GM23248 (cell line): ENCODE results near the gene DCLK2. TPM values are rescaled to one million over a fixed set of nuclear protein-coding genes. Genes with fewer than 3 reads are reported as not detected.

Source experiments
- DNase-seq: peaks from one replicate; pipeline ENCODE4 v3.0.0-alpha.2; 2015
- H2AFZ ChIP-seq: fragments of 200-600 bp; sonication (generic); 2 replicates; pipeline ENCODE4 v1.6.1; 2016; ENCODE audit warnings: antibody characterized with exemption
- H3F3A ChIP-seq: fragments of 200-600 bp; sonication (generic); 2 replicates; pipeline ENCODE4 v1.6.1; 2016; ENCODE audit warnings: mild to moderate bottlenecking, antibody characterized with exemption, mixed run types; ENCODE audit not compliant: insufficient read depth
- H3K27ac ChIP-seq: fragments of 200-600 bp; sonication (generic); 2 replicates; pipeline ENCODE4 v1.5.1; 2016; ENCODE audit warnings: mild to moderate bottlenecking
- H3K27me3 ChIP-seq: fragments of 200-600 bp; sonication (generic); replicated peaks from 2 replicates; pipeline ENCODE4 v1.6.1; 2016; ENCODE audit warnings: mild to moderate bottlenecking; ENCODE audit not compliant: insufficient read depth
- H3K36me3 ChIP-seq: fragments of 200-600 bp; sonication (generic); 2 replicates; pipeline ENCODE4 v1.6.1; 2016; ENCODE audit warnings: low read depth, mild to moderate bottlenecking
- H3K4me1 ChIP-seq: fragments of 200-600 bp; sonication (generic); 2 replicates; pipeline ENCODE4 v1.6.1; 2016; ENCODE audit warnings: mild to moderate bottlenecking; ENCODE audit not compliant: insufficient read depth
- H3K4me2 ChIP-seq: fragments of 200-600 bp; sonication (generic); one replicate; pipeline ENCODE4 v1.6.1; 2016; ENCODE audit warnings: mild to moderate bottlenecking; ENCODE audit not compliant: unreplicated experiment
- H3K4me3 ChIP-seq: fragments of 200-600 bp; sonication (generic); 2 replicates; pipeline ENCODE4 v1.5.1; 2016; ENCODE audit warnings: mild to moderate bottlenecking
- H3K79me2 ChIP-seq: fragments of 200-600 bp; sonication (generic); 2 replicates; pipeline ENCODE4 v1.6.1; 2016; ENCODE audit warnings: mild to moderate bottlenecking; ENCODE audit not compliant: insufficient read depth
- H3K9ac ChIP-seq: fragments of 200-600 bp; sonication (generic); 2 replicates; pipeline ENCODE4 v1.6.1; 2016; ENCODE audit warnings: mild to moderate bottlenecking
- H3K9me2 ChIP-seq: fragments of 200-600 bp; sonication (generic); 2 replicates; pipeline ENCODE4 v1.6.1; 2016; ENCODE audit warnings: mixed run types, mild to moderate bottlenecking, moderate library complexity; ENCODE audit not compliant: insufficient read depth
- H3K9me3 ChIP-seq: fragments of 200-600 bp; sonication (generic); one replicate; pipeline ENCODE4 v1.6.1; 2017; ENCODE audit warnings: low read depth
- H4K20me1 ChIP-seq: fragments of 200-600 bp; sonication (generic); 2 replicates; pipeline ENCODE4 v1.6.0; 2016; ENCODE audit not compliant: insufficient read depth
- EZH2 ChIP-seq: fragments of 200-600 bp; sonication (generic); IDR thresholded peaks from 2 replicates; pipeline ENCODE4 v1.6.1; 2018; ENCODE audit warnings: antibody characterized with exemption, mild to moderate bottlenecking; ENCODE audit not compliant: insufficient read depth, poor library complexity, severe bottlenecking
- EZH2phosphoT487 ChIP-seq: fragments of 200-600 bp; sonication (generic); IDR thresholded peaks from 2 replicates; pipeline ENCODE4 v1.6.1; 2018; ENCODE audit warnings: antibody characterized with exemption, moderate library complexity, mild to moderate bottlenecking, low read depth; ENCODE audit not compliant: insufficient read depth
- WGBS, 2 experiments: methylation state at CpG; one replicate each; pipeline ENCODE4 v1.1.6; 2015 to 2017; ENCODE audit warnings: low lambda C conversion rate in 2 of 2, low coverage in 1 of 2; ENCODE audit errors: missing lambda C conversion rate in 2 of 2; 5-methylcytosine and 5-hydroxymethylcytosine counted together
- in situ Hi-C: fragments of 300-500 bp; cut with MboI; formaldehyde crosslinking; loops from 2 replicates; pipeline ENCODE4 v1.15.0; 2020
- polyA plus RNA-seq: library from polyadenylated mRNA; unstranded; fragments of >200 nt; fragmentation: Nextera tagmentation; extraction: Ambion mirVana; gene quantifications from 2 replicates; pipeline ENCODE4 v1.2.1, GENCODE V29; 2016
- small RNA-seq: library from RNA; depleted of rRNA; stranded (forward); fragments of <200 nt; gene quantifications from one replicate; pipeline ENCODE3, GENCODE V24; 2014; ENCODE audit warnings: low read depth, low replicate concordance
- total RNA-seq: library from RNA; depleted of rRNA; stranded (reverse); fragments of >200 nt; shearing (Covaris generic); gene quantifications from 2 replicates; pipeline ENCODE4 v1.2.3, GENCODE V29; 2014

DCLK2 gene
- total and polyA plus RNA-seq, 2 experiments from 2014 or later = 1.3 to 2.9 TPM

- no peak for DNase-seq
- Histone ChIP-seq H3K9ac (no peak overlapping the region), H2AFZ (no peak overlapping the region), H3K4me3 (no peak overlapping the region), H3K9me3 (no peaks in the 10 kb centered on the region), H3K36me3 (no peaks in the 10 kb centered on the region), H3K4me1 (peaks cover 19% of the 10 kb centered on the region), H4K20me1 (no peaks in the 10 kb centered on the region), H3K27ac (no peak overlapping the region), H3F3A (peaks cover 7% of the 10 kb centered on the region; the same call in 1 of the 2 replicates), H3K4me2 (no peak overlapping the region), H3K27me3 (no peaks in the 10 kb centered on the region), H3K9me2 (no peaks in the 10 kb centered on the region), H3K79me2 (no peaks in the 10 kb centered on the region)
- 90 to 94% methylated on average over 4 of the region's 4 CpGs for WGBS, 2 experiments
- in situ Hi-C loops = loop anchor here (5.0 to 10.0 kb wide), 2 partner anchors 295 to 567 kb away; no protein-coding TSS in a partner anchor
- no peak for TF ChIP-seq EZH2
- no peak for TF ChIP-seq EZH2phosphoT487
Observed at GRCh38 chr4:150299816-150300215, 221.6 kb downstream of the DCLK2 start.

- Histone ChIP-seq H3K27me3 (no peaks in the 10 kb centered on the region), H3K27ac (peak overlapping the region; percentile 23; the same call in 1 of the 2 replicates), H3K4me2 (peak overlapping the region; percentile 39), H4K20me1 (no peaks in the 10 kb centered on the region), H3K79me2 (no peaks in the 10 kb centered on the region), H3K9me2 (no peaks in the 10 kb centered on the region), H3K9ac (no peak overlapping the region), H3K9me3 (no peaks in the 10 kb centered on the region), H3K36me3 (no peaks in the 10 kb centered on the region), H2AFZ (no peak overlapping the region), H3K4me1 (peaks cover 36% of the 10 kb centered on the region), H3F3A (peaks cover 14% of the 10 kb centered on the region; the same call in 1 of the 2 replicates), H3K4me3 (no peak overlapping the region)
- peak; percentile 94 for DNase-seq
- WGBS, 2 experiments = 13 to 16% methylated on average over 4 of the region's 4 CpGs
- in situ Hi-C loops = loop anchor here (5.0 kb wide), 1 partner anchor 565 kb away; no protein-coding TSS in a partner anchor
- TF ChIP-seq EZH2 = no peak
- TF ChIP-seq EZH2phosphoT487 = no peak
Observed at GRCh38 chr4:150302553-150302952, 224.3 kb downstream of the DCLK2 start.

- in situ Hi-C loops = no loop called here
- Histone ChIP-seq H3K9me2 (no peaks in the 10 kb centered on the region), H3K9me3 (no peaks in the 10 kb centered on the region), H3K27me3 (no peaks in the 10 kb centered on the region), H3K4me2 (peak overlapping the region; percentile 77), H4K20me1 (no peaks in the 10 kb centered on the region), H3K9ac (peak overlapping the region; percentile 38), H3K79me2 (no peaks in the 10 kb centered on the region), H3F3A (peaks cover 28% of the 10 kb centered on the region), H3K27ac (0 out of 2 replicates have a peak overlapping the region, but pooled peaks have one; percentile 6), H3K4me1 (peaks cover 66% of the 10 kb centered on the region), H3K4me3 (peak overlapping the region; percentile 27; the same call in 1 of the 2 replicates), H3K36me3 (no peaks in the 10 kb centered on the region), H2AFZ (peak overlapping the region; percentile 55)
- peak; percentile 67 for DNase-seq
- 0 to 3% methylated on average over 2 of the region's 2 CpGs for WGBS, 2 experiments
- TF ChIP-seq EZH2 (no peak), EZH2phosphoT487 (no peak)
Observed at GRCh38 chr4:150305995-150306394, 227.8 kb downstream of the DCLK2 start.

- no peaks in the 10 kb centered on the region for H3K36me3 ChIP-seq
- H3K79me2 ChIP-seq = no peaks in the 10 kb centered on the region
- DNase-seq = no peak
- WGBS, 2 experiments = 97 to 98% methylated on average over 1 of the region's 1 CpG
- no peak overlapping the region for H2AFZ ChIP-seq
- no peak overlapping the region for H3K4me3 ChIP-seq
- in situ Hi-C loops = no loop called here
- no peak overlapping the region for H3K27ac ChIP-seq
- H3K27me3 ChIP-seq = no peaks in the 10 kb centered on the region
- H4K20me1 ChIP-seq = no peaks in the 10 kb centered on the region
- peaks cover 29% of the 10 kb centered on the region for H3F3A ChIP-seq
- TF ChIP-seq EZH2 (no peak), EZH2phosphoT487 (no peak)
- H3K9me3 ChIP-seq = no peaks in the 10 kb centered on the region
- no peaks in the 10 kb centered on the region for H3K9me2 ChIP-seq
- H3K4me2 ChIP-seq = no peak overlapping the region
- H3K9ac ChIP-seq = no peak overlapping the region
- H3K4me1 ChIP-seq = peaks cover 65% of the 10 kb centered on the region
Observed at GRCh38 chr4:150306719-150307118, 228.5 kb downstream of the DCLK2 start.

Small RNA genes lying within 50 kb of the gene (small RNA-seq; reads per million reads assigned to genes)
- gene RNU7-194P = not detected
